ENCODE measurements around the gene GPC6.

- TF ChIP-seq CTCF (IDR thresholded peaks at IDR 0.05; ENCODE audit: low read length) (no peak), EZH2 (optimal IDR thresholded peaks at IDR 0.05; ENCODE audit: low read depth, low read length) (no peak)
Observed at GRCh38 chr13:94431987-94432386, 1205.4 kb downstream of the GPC6 start.
